Stomach (tissue), 4 donors: ENCODE results near the gene DLGAP1.

Experiments used
- EP300 ChIP-seq: sonication (generic); formaldehyde crosslinking; IDR thresholded peaks from one replicate; pipeline ENCODE4 v1.6.1; 2017; ENCODE audit warnings: antibody characterized with exemption
- POLR2A ChIP-seq, 4 donors: fragments of 450-650 bp; IDR thresholded peaks; one replicate each; pipeline ENCODE4 v1.6.1; 2016; ENCODE audit warnings: antibody characterized with exemption in 4 of 4, control low read depth in 2 of 4, mild to moderate bottlenecking in 1 of 4, moderate library complexity in 1 of 4
- POLR2AphosphoS5 ChIP-seq, 3 donors: sonication (generic); formaldehyde crosslinking; IDR thresholded peaks; one replicate each; pipeline ENCODE4 v1.6.1; 2016; ENCODE audit warnings: antibody characterized with exemption in 3 of 3
- TF ChIP-seq, protein P1 (sequence below), 7 experiments: fragments of 450-650 bp in 4 of 7; fragments of 200-600 bp in 3 of 7; sonication (generic) in 3 of 7; IDR thresholded peaks; one replicate each; pipeline ENCODE4 v1.5.1; 2016 to 2019; ENCODE audit warnings: antibody characterized with exemption in 7 of 7, control low read depth in 2 of 7, mild to moderate bottlenecking in 1 of 7

DNA sequence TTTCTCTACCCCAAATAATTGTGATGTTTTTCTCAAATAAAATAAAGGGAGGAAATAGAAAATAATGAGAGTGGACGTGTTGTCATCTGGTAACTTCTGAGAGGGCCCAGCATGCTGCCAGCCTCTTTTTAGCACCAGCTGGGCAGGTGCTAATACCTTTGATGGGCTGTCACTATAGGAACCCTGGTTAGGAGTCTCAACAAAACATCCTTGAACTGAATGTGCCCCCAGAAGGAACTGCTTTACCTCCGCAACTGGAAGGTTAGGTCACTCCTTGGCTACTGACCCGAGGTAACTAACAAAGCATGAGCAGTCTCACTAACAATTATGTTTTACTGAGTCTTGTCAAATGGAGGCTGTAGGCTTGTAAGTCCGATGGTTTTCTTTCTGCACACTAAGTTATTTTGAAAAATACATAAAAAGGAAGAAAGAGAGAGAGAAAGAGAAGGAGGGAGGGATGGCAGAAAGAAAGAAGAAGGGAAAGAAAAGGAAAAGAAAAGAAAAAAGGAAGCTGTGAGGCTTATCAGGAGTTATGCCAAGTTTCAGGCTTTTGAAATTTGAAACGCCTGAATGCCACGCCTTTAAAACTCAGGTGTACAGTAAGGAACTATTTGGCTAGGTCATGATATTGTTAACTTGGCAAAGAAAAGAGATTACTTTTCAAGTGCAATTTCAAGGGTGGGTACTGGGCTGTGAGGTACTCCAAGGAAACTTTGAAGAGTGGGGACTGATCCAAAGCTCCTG, 914.1 kb downstream of the DLGAP1 start:
- peak in 1 of 3 donors; percentile 27 for TF ChIP-seq POLR2AphosphoS5 (IDR thresholded peaks at IDR 0.05)
- no peak for TF ChIP-seq POLR2A (IDR thresholded peaks at IDR 0.05)
- TF ChIP-seq, protein P1, sequence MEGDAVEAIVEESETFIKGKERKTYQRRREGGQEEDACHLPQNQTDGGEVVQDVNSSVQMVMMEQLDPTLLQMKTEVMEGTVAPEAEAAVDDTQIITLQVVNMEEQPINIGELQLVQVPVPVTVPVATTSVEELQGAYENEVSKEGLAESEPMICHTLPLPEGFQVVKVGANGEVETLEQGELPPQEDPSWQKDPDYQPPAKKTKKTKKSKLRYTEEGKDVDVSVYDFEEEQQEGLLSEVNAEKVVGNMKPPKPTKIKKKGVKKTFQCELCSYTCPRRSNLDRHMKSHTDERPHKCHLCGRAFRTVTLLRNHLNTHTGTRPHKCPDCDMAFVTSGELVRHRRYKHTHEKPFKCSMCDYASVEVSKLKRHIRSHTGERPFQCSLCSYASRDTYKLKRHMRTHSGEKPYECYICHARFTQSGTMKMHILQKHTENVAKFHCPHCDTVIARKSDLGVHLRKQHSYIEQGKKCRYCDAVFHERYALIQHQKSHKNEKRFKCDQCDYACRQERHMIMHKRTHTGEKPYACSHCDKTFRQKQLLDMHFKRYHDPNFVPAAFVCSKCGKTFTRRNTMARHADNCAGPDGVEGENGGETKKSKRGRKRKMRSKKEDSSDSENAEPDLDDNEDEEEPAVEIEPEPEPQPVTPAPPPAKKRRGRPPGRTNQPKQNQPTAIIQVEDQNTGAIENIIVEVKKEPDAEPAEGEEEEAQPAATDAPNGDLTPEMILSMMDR (IDR thresholded peaks at IDR 0.05) = no peak
- no peak for TF ChIP-seq EP300
